ENCODE measurements around the gene DCBLD2.

The DCBLD2 gene, protein sequence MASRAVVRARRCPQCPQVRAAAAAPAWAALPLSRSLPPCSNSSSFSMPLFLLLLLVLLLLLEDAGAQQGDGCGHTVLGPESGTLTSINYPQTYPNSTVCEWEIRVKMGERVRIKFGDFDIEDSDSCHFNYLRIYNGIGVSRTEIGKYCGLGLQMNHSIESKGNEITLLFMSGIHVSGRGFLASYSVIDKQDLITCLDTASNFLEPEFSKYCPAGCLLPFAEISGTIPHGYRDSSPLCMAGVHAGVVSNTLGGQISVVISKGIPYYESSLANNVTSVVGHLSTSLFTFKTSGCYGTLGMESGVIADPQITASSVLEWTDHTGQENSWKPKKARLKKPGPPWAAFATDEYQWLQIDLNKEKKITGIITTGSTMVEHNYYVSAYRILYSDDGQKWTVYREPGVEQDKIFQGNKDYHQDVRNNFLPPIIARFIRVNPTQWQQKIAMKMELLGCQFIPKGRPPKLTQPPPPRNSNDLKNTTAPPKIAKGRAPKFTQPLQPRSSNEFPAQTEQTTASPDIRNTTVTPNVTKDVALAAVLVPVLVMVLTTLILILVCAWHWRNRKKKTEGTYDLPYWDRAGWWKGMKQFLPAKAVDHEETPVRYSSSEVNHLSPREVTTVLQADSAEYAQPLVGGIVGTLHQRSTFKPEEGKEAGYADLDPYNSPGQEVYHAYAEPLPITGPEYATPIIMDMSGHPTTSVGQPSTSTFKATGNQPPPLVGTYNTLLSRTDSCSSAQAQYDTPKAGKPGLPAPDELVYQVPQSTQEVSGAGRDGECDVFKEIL

DNA sequence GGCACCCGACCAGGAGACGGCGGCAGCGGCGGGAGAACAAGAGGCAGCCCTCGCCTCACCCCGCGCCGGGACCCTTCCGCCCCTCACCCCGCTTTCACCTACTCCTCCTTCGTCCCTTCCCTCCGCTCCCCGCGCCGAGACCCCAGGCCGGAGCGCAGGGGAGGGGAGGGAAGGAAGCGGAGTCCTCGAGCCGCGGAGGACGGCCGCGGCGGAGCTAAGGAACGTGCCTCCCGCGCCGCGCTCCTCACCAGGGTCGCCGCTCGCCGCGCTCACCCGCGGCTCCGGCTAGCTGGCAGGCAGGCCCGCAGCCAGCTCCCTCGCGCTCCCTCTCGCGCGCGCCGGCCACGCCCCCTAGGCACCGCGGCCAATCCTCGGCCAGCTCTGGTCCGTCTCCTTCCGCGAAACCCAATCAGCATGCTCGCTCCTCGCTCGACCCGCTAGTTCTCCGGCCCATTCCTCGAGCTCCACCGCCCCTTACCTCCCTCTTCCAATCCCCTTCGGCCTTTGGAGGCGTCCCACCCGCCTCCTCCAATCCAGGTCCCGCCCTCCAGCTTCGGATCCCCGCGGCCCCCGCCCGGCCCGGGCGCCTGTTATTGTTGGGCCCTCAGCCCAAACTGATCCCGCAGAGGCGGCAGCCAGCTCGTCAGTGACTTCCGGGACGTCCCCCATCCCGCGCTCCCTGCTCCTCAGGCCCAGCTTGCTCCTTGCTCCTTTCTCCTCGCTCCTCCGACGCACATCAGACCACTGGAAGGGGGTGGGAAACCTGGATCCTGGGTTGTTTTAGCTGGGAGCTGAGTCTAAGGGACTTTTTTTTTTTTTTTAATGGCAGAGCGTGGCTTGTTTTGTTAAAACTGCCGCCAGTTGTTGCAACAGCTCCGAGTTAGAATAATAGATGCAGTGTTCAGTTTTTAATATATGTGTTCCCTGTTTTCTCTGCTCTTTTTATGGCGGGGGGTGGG, at the start of gene DCBLD2:
DCBLD2 (minus strand) TSS at position 304 of the 959 bp plus-strand sequence. CDS start 369 bp downstream, outside the sequence.
- DNase-seq, result peak; percentile 91 to 93

DNA sequence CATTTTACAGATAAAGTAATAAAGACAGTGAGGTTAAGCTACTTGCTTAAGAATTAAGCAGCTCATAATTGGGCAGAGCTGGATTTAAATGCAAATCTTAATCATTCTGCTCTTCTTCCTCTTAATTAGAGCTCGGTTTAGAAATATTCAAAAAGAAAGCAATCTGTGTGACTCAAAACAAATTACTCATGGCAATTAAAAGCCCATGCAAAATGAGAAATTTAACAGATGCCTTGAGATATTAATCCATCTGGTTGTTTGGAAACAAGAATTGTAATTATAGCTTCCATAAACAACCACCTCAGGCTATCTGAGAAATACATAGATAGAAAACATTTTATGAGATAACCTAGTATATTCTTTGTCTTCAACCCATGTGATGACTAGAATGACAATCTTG, 44.2 kb upstream of the DCBLD2 start:
- no peak for DNase-seq

DNA sequence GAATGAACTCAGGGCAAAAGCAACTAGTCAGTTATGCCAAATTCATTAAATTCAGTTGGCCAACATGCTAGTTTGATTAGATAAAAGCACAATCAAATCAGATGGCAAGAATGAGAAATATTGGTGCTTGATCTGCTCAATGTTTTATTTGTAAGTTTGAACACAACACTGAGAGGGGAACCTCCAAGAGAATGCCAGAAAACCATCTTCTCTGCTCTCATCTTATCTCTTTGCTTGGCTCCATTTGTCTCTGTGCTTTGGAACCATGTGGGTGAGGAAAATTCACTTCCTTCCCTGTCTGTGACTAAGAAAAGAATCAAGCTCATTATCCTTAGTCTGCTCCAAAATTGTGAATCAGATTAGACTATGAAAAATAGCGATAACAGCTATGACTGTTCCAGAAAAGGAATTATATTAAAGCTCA, 43.6 kb upstream of the DCBLD2 start:
- no peak for DNase-seq

DNA sequence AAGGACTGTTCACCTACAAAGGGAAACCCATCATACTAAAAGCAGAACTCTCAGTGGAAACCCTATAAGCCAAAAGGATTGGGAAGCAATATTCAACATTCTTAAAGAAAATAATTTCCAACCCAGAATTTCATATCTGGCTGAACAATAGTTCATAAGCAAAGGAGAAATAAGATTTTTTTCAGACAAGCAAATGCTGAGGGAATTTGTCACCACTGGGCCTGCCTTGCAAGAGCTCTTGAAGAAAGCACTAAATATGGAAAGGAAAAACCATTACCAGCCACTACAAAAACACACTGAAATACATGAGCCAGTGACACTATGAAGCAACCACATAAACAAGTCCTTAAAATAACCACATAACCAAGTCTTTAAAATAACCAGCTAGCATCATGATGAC, 28.9 kb upstream of the DCBLD2 start:
- no peak for DNase-seq

DNA sequence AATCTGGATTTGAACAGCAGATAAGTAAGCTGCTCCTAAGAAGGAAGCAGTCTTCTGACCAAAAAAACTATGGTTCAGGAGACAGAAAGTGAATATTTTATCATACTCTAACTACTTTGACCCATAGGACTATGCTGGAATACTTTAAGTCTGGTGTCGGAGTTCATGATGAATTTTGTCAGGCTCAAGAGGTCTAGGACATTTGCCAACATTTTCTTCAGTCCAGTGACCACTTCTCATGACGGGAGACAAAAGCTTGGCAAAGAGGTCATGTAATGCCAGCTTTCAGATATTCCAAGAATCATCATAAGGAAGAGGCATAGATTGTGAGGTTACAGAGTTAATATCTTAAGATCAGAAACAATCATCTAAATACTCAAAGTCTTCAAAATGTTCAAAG, 20.5 kb upstream of the DCBLD2 start:
- no peak for DNase-seq

DNA sequence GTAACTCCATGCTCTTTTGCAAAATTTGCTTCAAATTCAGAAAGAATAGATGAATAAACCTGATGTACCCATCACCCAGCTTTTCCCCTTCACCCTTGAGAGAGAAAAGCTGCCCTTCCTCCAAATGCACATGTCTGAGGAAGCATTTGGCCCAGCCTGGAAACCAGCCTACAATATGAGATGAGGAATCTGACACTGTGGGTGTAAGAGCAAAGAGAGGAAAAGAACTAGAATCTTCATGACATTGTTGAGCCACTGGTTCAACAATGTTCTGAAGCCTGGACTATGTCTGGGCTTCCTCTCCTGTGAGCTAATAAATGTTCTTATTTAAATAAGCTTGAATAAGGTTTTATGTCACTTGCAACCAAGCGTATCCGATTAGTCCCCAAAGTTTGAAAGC, 18.7 kb upstream of the DCBLD2 start:
- DNase-seq, result no peak

DNA sequence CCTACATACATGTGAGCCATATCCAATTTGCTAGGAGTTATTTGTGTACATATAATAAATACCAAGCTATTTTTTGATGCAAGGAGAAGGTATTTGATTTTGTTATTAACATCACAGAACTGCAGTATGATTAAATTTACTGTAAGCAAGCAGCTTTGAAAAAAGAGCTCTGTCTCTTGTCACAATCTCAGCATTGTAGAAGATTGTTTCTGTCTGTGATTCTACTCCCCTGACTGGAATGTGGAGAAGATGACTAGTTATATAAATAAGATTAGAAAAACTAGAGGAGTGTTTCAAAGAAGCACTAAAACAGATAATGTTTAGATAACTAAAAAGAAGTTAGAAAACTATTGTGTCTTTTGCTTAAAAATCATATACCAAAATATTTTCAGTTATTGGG, 17.1 kb upstream of the DCBLD2 start:
- no peak for DNase-seq

DNA sequence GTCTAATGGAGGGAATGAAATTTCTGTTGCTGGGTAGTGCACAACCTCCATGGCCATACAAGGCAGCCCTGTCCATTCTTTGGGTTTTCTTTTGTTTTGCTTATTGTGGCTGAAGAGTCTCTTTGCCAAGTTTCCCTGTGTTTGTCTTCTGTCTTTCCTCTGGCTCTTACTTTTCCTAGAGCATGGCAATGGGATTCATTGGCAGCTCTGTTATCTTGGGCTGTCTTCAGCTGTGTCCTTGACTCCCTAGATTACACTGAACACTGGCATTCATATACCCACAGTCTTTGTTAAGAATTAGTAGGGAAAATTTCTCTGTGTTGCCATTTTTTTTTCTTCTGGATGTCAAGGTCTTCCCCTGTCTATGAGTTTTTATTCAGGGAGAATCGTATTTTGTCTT, 16.1 kb upstream of the DCBLD2 start:
- DNase-seq, result no peak

DNA sequence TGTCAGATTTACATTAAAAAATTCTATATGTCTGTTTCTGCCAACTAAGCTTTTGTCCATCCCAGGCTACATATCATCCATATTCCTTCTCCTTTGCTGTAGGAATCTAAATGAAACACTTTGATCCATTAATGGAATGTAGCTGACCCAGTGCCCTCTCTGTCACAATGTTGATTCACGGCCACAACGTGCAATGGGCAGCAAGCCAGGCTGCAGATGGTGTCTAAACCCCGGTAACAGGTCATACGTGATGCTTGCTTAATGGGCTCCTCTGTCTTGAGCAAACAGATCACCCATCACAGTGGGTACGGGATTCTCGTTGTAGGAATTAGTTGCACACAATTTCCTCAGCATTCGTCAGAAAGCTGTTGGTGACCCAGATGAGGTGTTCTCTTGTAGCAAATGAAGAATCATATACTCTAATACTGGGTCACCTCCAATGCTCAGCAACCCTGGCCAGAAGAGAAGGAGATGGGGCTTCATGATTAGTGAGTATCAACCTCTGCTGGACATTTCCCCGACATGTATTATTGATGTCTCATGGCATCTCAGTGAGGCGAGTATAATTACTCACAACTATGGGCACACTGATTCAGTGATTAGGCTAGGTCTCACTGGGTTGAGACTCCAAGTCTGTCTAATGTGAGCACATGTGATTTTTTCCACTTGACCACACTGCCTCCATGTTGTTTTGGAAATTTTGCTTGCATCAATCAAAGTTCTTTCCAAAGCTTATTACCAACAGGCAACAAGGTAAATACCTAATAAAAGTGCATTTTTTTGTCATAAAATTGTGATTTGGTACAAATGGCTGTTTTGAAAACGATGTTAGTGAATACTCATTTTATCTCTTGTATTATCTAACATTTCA, 12.9 kb upstream of the DCBLD2 start:
- DNase-seq, result no peak

DNA sequence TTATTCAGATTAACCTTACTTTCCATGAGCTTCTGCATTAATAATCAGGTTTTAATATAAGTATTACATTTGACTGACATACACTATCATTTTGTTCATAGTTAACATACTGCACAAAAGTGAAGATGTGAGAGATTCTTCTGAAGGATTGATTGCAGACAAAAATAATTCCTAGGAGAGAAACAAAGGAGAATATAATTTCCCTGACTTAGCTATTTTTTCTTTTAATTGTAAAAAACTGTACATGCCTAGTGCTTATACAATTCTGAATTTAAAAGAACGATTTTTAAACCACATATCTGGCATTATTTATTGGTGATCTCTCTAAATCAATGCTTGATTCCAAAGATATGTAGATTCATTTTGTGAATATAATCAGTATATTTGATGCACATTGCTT, 11.0 kb upstream of the DCBLD2 start:
- DNase-seq, result no peak

DNA sequence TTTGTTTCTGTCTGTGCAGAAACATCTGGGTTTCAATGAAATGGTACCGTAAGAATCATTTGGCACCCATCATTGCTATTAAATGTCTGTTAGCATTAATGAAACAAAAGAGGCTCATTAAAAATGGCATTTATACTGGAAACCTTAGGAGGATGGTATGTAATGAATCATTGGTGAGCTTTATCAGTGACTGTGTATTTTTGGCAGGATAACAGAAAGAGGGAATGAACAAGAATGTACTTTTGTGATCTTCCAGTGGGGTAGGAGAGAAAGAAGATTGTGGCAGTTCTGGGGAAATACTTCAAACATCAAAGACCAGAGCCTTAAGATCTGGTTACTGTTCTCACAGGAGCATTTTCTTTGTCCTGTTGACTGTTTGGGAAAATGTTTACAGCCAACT, 4.7 kb upstream of the DCBLD2 start:
- no peak for DNase-seq

DNA sequence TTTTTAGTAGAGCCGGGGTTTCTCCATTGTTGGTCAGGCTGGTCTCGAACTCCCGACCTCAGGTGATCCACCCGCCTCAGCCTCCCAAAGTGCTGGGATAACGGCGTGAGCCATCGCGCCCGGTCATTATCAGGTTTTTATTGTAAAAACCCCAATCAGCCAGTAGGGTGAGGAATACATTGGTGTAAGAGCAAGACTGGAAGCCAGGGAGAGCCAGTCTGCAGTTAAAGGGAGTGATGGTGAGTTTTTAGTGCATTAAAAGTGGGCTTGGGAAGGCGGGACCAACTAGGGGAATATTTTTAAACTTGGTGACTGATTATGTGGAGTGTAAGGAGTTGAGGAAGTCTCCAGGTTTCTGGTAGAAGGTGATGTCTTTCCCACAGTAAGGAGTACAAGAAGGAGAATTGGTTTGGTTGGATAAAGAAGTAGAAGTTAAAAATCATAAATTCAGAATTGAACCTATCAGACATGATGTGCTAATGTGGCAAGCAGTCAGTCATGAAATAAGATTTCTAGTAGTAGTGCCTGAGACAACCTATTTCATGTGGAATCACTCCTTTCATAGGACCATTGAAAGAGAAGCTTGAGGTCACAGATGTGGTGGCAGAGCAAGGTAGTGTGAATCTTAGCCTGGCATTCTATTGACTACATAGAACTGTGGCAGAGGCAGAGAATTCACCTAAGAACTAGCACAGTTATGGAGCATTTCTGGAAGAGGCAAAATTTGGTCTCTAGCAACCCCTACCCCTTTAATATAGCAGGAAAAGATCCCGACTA, 2.4 kb upstream of the DCBLD2 start:
- no peak for DNase-seq

DNA sequence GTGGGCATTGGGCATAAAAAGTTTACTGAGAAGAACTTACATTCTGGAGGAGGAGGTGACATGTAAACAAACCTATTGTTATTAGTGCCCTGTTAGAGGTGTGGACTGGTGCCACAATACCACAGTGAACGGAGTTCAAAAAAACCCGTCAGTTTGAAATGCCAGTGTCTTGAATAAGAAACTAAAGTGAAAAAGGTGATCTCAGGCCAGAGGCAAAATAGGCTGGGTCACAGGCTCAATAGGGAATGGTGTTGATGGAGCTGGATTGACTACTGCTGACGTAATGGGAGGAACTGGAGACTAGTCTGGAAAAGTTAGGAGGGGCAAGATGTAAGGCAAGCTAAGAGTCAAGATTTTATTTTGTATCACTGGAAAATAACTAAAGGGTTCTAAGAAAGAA, 1.6 kb upstream of the DCBLD2 start:
- DNase-seq, result no peak

DNA sequence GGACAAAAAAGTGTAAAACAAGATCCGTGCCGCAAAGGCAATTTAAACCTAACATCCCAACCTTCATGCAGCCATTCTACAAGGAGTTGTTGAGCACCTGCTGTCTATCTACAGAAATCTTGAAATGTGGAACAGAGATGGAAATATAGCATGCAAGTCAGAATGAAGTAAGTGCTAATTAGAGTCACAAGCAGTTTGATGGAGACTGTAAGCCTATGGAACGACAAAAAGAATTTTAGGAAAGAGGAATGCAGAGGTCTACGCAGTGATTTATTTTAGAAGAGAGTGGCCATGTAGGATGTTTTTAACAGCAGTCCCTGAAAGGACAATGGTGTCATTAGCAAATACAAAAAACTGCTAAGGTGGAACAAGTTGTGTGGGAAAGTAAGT, 851 bp upstream of the DCBLD2 start:
- no peak for DNase-seq

DNA sequence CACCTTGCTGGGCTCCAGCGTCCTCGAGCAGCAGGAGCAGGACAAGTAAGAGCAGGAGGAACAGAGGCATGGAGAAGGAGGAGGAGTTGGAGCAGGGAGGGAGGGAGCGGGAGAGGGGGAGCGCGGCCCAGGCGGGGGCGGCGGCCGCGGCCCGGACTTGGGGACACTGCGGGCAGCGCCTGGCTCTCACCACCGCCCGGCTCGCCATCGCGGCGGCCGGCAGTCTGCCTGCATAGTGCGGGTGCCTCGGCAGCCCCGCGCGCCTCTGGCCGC, 440 bp downstream of the DCBLD2 start:
- peak in 1 of 2 experiments; percentile 4 for DNase-seq

DNA sequence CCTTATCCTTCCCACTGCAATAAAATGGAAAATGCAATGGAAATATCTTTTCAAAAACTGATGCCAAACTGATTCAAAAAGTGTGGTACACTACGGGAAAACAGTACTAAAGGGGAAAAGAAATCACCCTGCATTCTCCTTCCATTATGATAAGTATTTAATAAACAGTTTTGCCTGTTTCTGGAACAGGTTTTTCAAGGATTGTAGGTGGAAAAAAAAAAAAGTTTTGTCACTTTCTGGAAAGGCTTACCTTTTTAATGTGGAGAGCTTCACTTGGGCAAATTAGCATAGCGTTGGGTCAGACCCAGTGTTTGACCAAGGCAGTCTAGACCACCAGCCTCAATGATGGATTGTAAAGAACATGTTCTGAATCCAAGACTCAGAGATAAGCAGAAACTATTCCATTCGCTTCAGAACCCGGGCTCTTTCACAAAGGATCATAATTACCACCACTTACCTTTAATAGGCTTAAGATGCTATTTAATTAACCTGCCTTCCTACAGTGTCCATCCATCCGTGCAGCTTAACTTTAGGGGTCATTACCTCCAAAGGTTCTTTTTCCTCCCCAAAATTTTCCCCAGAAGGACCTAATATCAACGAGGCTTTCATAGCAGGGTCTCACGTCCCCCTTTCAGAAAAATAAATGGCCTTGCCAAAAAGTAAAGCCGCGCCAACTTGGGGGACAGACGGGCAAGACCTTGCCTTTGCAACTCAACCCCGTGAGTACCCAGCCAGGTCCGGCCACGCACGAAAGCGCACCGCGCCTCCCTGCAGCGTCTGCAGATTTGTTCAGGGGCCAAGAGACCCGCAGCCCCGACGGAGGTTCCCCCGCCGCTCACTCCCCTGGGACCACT, 1.0 kb downstream of the DCBLD2 start:
- peak in 1 of 2 experiments; percentile 20 for DNase-seq

DNA sequence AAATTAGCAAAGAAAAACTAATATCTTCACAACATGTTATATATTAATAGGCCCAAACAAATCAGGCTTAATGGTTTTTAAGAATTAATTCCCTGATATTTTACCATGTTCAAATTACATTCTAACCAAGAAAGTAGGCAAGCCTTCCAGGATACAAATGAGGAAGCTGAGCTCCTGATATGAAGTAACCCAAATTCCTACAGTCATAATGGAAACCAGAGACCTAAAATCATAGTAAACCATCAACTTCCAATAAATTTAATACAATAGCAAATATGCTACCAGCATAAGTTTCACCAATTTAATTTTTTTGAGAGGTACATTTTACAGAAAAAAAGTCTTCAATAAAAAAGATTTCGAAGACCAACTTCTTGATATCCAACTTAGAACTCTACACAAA, 3.8 kb downstream of the DCBLD2 start:
- DNase-seq, result no peak

DNA sequence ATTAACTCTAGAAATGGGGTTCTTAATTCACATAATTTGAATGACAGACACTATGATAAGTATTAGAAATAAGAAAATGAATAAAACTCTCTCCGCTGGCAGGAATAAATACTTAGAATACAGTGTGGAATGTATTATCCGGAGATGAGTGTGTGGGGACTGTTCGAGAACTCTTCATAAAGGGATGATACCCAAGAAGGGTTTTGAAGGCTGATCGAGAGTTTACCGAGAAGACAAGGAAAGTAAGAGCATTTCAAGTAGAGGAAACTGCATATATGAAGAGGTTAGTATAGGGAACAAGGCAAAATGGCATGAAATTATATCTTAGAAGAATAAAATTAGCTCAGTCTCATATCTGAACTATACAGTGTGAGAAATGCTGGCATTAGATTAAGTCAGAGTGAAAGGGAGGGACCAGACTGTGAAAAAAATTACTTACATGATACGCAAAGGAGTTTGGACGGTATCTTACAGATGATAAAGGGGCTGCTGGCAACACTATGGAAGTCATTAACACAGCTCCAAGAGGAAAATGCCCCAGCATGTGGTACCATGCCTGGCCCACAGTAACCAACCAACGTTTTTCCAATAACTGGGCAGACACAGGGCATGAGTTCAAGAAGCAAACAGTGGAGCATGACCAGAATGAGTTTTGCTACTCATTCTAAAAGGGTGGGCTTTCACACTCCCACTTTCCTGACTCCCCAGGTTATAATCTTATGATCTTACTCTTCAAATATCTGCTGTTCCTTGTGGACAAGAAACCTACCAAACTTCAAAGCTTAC, 6.5 kb downstream of the DCBLD2 start:
- no peak for DNase-seq

DNA sequence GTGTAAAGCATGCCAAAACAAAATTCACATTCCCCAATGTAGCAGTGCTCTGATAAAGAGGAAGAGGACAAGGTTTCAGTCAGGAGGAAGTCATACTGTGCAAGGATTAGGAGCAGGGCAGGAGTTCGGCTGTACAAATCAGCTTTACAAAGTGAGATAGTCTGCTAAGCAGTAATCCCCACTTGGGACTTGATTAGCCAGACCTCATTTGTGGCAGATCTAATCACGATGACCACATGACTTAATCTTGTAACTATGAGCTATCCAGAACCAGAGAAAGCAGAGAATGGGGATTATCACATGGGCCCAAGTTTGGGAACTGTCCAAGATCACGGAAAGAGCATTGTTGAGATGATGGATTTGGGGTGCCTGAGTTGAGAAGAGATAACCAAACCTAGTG, 7.8 kb downstream of the DCBLD2 start:
- no peak for DNase-seq

DNA sequence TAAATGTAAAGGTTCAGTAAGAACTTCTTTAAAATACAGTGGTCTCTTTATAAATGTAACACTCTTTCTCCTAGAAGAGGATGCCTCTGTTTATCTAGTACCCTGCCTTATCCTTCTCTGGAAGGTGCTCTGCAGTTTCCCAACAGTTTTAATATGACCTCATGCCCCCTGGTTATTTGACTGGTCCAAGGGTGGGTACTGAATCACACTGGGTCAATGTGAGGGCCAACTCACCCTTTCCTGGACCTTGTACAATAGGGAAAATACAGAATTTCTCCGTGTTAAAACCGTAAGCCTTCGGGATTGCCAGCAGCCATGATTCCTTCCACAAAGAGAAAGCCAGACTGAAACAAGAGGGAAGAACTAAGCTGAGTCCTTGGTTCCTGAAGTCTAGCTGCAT, 9.2 kb downstream of the DCBLD2 start:
- DNase-seq, result no peak

Data from activated CD4-positive, alpha-beta T cell treated with anti-CD3 and anti-CD28 coated beads, Interleukin-2, amount 50 U/mL, for 48 hours (primary cell).